PC-9 (cell line): ENCODE results near the gene GPRIN1.

ENCODE experiments used
- CTCF ChIP-seq: fragments of 200-600 bp; sonication (generic); conservative IDR thresholded peaks from 2 replicates; pipeline ENCODE4 v1.6.1; 2017; ENCODE audit warnings: mixed run types, antibody characterized with exemption, mild to moderate bottlenecking, moderate library complexity
- EZH2 ChIP-seq: fragments of 200-600 bp; sonication (generic); IDR thresholded peaks from 2 replicates; pipeline ENCODE4 v1.8.0; 2017; ENCODE audit warnings: antibody characterized with exemption, low read depth

- TF ChIP-seq CTCF (no peak), EZH2 (no peak)
Measured at GRCh38 chr5:176656467-176656990, 46.6 kb upstream of the GPRIN1 start.
